WTC11 (cell line): Measurements from ENCODE around the gene WDR19.

Experiments
- ZNF138 ChIP-seq: sonication (generic); formaldehyde crosslinking; conservative IDR thresholded peaks from 2 replicates; pipeline ENCODE4 v1.8.1; 2022; ENCODE audit warnings: mild to moderate bottlenecking, moderate library complexity, missing genetic modification reagents
- TF ChIP-seq, protein P1 (sequence below): sonication (generic); formaldehyde crosslinking; IDR thresholded peaks from 2 replicates; pipeline ENCODE4 v1.8.1; 2023; ENCODE audit warnings: mild to moderate bottlenecking, missing genetic modification reagents, moderate library complexity

DNA sequence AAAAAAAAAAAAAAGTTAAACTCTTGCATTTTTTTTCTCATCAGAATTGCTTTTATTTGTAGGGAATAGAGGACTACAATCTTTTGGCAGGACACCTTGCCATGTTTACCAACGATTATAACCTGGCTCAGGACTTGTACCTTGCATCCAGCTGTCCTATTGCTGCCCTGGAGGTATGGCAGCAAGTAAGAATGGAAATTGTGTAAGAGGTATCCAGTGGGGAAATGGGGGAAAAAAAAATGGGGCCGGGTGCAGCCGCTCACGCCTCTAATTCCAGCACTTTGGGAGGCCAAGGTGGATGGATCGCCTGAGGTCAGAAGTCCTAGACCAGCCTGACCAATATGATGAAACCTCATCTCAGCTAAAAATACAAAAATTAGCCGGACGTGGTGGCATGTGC, 49.8 kb downstream of the WDR19 start:
- TF ChIP-seq ZNF138 (CRISPR knock-in tag) = no peak
- TF ChIP-seq, protein P1, sequence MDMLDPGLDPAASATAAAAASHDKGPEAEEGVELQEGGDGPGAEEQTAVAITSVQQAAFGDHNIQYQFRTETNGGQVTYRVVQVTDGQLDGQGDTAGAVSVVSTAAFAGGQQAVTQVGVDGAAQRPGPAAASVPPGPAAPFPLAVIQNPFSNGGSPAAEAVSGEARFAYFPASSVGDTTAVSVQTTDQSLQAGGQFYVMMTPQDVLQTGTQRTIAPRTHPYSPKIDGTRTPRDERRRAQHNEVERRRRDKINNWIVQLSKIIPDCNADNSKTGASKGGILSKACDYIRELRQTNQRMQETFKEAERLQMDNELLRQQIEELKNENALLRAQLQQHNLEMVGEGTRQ (CRISPR knock-in tag) = no peak
